ENCODE results near the gene NUP153.
"Not testable (repeated sequence)": the region's sequence is repeated elsewhere in the genome, so short reads cannot be mapped to it uniquely, and the experiment has no call there.

NUP153 gene

DNA sequence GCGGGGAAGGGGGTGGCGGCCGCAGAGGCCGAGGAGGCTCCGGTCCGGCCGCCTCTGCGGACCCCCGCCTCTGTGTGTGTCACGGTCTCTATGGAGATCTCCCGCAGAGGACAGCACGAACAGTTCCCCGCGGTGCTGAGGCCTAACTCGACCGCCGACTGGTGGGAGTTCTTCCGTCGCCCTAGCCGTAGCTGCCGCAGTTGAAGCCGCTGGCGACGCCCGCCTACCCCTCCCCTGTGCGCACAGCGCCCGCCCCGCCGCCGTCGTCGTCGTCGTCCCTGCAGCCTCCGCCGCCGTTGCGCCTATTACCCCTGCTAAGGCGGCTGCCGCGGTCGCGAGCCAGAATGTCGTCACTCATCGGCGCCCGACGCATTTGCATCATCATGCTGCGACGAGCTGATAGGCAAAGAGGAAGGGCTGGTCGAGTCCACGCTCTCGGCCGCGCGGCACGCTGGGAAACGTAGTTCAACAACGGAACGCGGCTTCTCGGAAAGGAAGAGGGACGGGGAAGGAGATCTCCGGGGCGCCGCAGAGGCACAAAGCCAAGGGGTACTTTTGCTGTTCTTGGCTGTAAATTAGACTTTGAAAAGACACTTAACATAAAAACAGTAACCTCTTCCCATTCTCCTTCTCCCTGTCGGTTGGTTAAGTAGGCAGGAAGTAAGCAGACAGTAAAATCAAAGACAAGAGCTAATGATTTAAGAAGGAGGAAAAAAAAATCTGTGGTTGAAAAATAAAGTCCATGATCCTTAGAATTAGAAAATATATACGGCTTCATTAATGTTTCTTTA lies at the start of gene NUP153:
Gene NUP153, minus strand, starts transcription at position 346 of the 791 bp plus-strand sequence. CDS start 538 bp downstream, outside the sequence.
- DNase-seq, result peak; percentile 91

DNA sequence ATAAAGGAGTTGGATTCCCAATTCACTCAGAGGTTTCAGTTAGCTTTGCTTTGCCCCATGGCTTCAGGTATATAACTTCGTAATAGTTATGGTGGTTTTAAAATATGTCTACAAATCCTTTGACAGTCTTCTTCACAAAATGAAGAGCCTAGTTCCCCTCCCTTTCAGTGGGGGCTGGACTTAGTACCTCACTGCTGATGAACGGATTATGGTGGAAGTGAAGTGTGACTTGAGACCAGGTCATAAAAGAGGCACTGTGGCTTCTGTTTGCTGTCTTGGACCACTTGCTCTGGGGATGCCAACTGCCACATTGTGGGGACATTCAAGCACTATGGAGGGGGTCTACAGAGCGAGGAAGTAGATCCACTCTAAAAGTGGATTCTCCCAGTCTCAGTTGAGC lies 47.5 kb upstream of the NUP153 start:
- no peak for DNase-seq

DNA sequence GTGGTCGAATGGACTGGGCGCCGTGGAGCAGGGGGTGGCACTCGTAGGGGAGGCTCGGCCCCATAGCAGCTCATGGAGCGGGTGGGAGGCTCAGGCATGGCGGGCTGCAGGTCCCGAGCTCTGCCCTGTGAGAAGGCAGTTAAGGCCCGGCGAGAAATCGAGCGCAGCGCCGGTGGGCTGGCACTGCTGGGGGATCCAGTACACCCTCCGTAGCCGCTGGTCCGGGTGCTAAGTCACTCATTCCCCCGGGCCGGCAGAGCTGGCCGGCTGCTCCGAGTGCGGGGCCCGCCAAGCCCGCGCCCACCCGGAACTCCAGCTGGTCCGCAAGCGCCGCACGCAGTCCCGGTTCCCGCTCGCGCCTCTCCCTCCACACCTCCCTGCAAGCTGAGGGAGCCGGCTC lies 38.6 kb upstream of the NUP153 start:
- DNase-seq, result not testable (repeated sequence)

DNA sequence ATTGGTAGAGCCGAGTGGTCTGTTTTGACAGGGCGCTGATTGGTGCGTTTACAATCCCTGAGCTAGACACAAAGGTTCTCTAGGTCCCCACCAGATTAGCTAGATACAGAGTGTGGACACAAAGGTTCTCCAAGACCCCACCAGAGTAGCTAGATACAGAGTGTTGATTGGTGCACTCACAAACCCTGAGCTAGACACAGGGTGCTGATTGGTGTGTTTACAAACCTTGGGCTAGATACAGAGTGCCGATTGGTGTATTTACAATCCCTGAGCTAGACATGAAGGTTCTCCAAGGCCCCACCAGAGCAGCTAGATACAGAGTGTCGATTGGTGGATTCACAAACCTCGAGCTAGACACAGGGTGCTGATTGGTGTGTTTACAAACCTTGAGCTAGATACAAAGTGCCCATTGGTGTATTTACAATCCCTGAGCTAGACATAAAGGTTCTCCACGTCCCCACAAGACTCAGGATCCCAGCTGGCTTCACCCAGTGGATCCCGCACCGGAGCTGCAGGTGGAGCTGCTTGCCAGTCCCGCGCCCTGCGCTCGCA lies 38.1 kb upstream of the NUP153 start:
- DNase-seq, result not testable (repeated sequence)

DNA sequence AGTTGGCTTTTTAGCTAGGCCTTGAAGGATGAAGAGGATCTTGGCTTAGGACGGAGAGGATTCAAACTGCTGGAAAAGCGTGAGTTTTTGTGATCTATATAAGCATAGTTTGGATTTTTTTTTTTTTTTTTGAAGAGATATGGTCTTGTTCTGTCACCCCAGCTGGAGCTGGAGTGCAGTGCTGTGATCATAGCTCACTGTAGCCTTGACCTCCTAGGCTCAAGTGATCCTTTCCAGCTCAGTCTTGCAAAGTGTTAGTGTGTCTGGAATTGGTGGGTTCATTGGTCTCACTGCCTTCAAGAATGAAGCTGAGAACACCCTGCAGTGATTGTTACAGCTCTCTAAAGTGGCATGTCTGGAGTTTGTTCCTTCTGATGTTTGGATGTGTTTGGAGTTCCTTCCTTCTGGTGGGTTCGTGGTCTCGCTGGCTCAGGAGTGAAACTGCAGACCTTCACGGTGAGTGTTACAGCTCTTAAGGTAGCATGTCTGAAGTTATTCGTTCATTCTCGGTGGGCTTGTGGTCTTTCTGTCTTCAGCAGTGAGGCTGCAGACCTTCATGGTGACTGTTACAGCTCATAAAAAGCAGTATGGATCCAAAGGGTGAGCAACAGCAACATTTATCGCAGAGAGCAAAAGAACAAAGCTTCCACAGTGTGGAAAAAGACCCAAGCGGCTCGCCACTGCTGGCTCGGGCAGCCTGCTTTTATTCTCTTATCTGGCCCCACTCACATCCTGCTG lies 37.5 kb upstream of the NUP153 start:
- DNase-seq, result no peak

DNA sequence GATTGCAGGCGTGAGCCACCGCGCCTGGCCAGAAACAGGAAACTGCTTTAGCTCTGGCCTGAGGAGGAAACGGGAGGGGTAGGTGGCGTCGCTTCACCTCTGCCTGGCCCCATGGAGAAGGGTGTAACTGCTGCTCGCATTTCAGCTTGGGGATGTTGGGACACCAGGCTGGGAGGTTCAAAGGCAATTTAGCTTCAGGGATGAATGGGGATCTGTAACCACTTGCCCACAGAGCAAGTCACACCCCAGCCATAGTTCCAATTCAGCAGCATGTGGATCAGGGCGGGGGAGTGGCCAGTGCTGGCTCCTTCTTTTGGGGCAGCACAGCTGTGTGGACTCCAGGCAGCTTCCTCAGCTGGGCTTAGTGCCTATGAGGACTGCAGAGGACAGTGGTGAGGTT lies 34.8 kb upstream of the NUP153 start:
- no peak for DNase-seq

DNA sequence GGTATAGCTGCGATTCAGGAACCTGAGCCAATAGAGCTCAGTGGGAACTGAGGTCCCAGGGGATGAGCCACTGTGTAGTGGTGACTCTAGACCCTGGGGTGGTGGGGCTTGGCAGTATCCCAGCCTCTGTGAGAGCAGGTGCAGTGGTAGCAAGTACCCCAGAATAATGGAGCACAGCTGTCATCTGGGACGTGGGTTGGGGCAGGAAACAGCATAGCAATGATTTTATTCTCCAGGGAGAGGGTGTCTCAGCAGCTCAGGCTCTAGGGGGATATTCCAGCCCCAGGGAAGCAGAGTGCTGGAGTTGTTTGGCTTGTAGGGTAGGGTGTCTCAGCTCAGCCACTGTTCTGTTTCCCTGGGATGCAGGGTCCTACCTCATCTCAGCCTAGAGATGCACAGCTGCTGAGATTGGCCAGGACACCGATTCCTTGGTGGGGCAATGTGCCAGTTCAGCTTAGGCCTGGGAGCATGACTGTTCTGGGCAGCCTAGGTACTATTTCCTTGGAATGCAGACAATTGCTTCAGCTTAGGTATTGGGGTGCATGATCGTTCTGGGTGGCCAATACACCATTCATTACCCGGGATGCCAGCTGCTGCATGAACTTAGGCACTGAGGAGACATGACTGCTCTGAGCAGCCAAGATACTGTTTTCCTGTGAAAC lies 34.0 kb upstream of the NUP153 start:
- no peak for DNase-seq

DNA sequence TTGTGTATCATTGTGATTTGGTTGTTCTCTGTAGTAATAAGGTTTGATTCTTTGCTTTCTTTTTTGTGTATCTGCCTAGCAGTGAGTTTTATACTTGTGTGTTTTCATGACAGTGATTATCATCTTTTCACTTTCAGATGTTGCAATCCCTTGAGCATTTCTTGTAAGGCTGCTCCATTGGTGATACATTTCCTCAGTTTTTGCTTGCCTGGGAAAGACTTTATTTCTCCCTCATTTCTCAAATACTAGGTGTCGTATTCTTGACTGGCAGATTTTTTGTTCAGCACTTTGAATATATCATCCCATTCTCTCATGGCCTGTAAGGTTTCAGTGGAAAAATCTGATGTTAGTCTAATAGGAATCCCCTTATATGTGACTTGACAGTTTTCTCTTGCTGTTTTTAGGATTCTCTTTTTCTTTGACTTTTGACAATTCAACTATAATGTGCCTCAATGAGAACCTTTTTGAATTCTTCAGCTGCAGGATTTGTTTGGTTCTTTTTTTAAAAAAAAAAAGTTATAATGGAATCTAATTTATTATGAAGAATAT lies 31.1 kb upstream of the NUP153 start:
- no peak for DNase-seq

DNA sequence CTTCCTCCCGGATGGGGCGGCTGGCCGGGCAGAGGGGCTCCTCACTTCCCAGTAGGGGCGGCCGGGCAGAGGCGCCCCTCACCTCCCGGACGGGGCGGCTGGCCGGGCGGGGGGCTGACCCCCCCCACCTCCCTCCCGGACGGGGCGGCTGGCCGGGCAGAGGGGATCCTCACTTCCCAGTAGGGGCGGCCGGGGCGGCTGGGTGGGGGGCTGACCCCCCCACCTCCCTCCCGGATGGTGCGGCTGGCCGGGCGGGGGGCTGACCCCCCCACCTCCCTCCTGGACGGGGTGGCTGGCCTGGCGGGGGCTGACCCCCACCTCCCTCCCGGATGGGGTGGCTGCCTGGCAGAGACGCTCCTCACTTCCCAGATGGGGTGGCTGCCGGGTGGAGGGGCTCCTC lies 28.6 kb upstream of the NUP153 start:
- DNase-seq, result not testable (repeated sequence)

DNA sequence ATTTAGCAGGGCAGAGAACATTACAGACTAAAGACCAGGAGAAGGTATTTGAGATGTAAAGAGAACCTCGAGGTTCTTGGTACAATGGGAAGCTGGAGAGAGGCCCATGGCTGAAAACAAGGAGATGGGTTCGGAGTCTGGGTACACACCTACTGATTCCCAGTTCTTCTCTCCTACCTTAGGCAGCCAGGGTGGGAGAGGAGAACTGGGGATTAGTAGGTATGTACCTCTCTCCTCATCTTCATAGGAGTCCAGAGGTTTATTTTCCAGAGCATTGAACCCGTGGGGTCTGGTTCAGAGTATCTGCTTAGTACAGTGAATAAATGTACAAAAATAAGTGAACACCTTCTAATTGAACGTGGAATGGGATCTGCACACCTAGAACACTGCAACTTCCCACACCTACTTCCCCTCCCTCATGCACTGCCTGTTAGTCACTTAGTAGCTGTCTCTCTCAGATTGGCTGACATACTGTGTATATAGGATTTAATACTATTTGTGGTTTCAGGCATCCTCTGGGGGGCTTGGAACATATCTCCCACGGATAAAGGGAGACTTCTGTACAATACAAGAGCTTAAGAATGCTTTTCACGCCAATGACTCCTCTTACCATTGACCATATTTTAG lies 23.5 kb upstream of the NUP153 start:
- DNase-seq, result no peak

DNA sequence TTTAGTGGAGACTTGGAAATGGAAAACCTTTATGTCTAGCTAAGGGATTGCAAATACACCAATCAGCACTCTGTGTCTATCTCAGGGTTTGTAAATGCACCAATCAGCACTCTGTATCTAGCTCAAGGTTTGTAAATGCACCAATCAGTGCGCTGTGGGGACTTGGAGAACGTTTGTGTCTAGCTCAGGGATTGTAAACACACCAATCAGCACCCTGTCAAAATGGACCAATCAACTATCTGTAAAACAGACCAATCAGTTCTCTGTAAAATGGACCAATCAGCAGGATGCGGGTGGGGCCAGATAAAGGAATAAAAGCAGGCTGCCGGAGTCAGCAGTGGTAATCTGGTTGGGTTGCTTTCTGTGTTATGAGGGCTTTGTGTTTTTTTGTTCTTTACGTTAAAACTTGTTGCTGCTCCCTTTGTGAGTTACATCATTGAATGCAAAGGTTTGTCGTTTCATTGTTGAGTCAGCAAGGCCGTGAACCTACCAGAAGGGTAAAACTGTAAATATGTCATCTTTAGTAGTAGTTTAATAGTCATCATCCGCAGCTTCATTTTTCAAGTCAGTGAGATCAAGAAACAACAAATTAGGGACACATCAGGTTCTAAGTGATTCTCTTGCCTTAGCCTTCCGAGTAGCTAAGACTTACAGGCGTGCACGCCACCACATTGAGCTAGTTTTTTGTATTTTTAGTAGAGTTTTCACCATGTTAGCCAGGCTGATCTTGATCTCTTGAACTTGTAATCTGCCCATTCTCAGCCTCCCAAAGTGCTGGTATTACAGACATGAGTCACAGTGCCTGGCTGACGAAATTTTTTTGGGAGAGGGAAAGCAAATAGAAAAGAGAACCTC lies 22.7 kb upstream of the NUP153 start:
- no peak for DNase-seq

DNA sequence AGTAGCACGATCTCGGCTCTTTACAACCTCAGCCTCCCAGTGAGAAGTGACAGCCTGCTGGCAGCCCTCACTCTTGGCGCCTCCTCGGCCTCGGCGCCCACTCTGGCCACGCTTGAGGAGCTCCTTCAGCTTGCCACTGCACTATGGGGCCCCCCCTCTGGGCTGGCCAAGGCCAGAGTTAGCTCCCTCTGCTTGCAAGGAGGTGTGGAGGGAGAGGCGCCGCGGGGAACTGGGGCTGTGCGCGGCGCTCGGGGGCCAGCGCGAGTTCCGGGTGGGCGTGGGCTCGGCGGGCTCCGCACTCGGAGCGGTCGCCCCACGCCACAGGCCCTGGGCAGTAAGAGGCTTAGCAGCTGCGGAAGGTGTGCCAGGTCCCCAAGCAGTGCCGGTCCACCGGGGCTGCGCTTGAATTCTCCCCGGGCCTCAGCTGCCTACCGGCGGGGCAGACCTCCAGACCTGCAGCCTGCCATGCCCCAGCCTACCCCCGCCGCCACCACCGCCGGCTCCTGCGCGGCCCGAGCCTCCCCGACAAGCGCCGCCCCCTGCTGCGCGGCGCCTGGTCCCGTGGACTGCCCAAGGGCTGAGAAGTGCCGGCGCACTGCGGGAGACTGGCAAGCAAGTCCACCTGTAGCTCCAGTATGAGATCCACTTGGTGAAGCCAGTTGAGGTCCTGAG lies 22.0 kb upstream of the NUP153 start:
- DNase-seq, result no peak

DNA sequence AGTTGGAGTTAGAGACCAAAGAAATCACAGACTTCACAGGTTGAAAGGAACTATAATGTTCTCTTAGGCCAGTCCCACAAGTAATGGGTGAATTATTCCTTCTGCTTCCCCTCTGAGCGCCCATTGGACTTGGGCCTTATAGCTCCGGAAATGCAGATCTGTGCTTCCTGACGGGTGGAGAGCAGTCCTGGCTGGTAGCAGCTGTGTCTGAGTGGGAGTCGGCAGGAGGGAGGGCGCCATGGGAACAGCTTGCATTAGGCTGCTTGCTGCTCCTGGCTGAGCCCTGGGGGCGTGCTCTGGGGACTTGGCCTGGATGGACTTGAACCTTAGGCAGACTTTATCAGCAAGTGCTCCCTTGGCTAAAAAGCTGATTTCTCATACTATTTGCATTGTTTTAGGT lies 18.4 kb upstream of the NUP153 start:
- no peak for DNase-seq

DNA sequence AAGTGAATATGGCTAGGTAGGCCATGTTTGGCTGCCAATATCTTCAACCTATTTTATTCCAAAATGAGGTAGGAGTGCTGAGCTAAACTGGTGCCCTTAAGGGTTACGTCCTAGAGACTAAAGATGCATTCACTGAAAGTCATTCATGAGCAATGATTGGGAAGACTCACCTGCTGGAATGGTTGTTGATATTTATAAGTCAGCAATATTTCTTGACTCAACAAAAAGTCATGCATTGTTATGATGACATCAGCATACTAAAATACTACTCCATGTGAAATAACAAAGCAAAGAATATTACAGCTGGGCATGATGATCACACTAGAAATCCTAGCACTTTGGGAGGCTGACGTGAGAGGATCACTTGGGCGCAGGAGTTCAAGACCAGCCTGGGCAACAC lies 17.6 kb upstream of the NUP153 start:
- no peak for DNase-seq

DNA sequence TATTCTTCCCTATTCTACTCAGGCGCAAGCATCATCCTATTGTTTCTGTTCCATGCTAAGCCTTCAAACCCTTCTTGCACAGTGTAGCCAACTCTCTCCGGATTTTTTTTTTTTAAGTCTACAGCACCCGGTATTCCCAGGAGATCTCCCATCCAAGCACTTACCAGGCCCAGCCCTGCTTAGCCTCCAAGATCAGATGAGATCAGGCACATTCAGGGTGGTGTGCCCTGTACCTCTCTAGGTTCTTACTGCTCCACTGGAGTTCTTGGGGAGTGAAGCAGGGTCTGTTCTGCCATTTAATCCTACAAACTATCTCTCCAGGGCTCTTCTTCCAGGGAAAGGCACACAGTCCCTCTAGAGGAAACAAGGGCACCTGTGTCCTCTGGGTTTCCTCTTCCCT lies 14.9 kb upstream of the NUP153 start:
- no peak for DNase-seq

DNA sequence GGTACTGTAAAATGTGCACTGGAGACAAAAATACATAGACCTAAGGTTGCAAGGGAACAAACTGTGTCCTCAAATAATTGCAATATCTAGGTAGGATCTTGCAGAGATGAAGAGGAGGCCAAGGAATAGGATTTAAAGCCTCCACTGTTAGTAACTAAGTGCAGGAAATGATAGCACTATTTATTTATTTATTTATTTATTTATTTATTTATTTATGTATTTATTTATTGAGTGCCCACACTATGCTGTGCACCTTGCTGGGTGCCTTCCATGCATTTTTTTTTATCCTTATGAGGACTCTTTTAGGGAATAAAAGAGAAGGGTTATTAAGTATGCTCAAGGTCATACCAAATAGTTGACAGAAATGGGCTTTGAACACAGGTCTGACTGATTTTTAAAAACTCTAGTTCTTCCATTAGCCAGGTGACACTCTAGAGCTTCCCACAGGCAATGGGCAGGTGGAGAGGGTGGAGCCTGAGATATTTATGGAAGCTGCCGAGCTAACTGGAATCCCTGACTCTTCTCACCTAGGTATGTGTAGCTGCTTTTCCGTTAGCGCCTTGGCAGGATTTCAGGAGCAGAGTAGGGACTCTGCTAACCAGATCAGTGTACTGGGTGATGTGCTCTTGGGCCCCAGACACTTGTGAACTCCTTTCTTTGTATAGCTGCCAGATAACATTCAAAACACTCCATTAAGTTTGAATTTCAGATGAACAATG lies 12.8 kb upstream of the NUP153 start:
- no peak for DNase-seq

DNA sequence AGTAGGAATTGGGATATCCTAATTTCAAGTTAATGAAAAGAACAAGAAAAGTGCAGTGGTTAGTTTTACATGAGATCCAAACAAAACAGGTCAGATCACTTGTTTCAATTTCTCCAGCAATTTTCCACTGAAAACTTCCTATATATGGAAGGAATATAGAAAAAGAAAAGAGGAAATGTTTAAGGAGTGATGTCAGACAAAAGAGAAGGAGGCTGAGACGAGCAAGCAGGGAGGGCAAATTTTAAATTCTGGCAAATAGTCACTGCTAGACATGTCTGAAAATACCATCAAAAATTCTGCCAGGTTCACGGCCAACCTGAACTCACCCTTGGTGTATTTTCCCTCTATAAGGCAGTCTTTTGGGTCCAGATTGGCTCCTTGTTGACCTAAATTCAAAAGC lies 9.5 kb upstream of the NUP153 start:
- DNase-seq, result no peak

DNA sequence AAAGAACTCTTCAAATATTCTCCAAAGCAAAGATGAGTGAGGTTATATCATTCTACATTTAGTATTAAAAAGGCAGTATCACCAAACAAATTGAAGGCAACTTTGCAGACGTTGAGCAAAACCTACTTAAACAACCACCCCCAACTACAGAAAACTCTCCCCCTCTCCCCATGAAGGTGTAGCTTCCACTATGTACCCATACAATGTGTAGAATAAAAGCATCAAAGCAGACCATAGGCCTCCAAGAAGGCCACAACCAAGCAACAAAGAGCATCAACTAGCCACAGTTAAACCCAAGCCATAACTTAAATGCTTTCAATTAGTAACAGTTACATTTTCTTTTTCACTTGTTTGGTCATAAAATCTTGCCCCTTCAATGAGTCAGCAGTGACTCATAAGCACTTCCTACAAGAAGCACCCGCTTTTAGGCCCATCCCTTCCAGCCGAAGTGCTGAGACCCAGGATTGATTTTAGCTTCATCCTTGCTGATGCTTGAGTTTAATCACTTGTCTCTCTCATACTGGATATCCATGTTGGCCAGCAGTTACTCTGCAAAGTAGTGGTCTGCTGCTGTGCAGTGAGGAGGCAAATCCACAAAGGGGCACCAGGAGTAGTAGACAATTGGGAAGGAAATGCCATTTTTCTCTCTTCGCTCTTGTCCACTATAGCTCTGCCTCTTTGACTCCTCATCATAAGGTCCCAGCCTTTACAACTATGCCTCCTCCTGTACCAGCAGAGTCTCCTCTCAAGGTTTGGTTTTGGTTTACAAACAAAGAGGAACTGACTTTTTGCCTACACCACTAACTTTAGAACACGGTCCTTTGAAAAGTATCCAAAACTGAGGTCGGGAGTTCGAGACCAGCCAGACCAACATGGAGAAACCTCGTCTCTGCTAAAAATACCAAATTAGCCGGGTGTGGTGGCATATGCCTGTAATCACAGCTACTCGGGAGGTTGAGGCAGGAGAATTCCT lies 8.4 kb upstream of the NUP153 start:
- DNase-seq, result no peak

DNA sequence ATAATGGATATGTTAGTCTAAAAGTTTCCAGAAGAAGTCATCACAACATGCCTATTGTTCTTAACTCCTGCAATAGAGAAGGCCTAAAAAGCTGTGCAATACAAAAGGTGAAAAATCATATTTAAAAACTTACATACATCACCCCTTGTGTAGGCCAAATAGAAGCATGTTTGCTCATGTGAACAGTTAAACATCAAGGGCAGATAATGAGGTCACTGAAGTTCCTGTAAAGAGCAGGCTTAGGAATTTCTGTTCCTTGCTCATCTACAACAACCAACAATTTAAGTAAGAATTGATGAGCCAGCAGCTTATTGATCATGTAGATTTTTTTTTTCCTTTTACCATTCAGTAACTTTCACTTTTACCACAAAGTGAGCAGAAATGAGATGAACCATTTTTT lies 7.5 kb upstream of the NUP153 start:
- DNase-seq, result no peak

Data from DMS79 treated with DMSO at 0.1 percent for 48 hours (cell line).